Measurements from ENCODE around the gene MMP14.

- TF ChIP-seq, protein P1, sequence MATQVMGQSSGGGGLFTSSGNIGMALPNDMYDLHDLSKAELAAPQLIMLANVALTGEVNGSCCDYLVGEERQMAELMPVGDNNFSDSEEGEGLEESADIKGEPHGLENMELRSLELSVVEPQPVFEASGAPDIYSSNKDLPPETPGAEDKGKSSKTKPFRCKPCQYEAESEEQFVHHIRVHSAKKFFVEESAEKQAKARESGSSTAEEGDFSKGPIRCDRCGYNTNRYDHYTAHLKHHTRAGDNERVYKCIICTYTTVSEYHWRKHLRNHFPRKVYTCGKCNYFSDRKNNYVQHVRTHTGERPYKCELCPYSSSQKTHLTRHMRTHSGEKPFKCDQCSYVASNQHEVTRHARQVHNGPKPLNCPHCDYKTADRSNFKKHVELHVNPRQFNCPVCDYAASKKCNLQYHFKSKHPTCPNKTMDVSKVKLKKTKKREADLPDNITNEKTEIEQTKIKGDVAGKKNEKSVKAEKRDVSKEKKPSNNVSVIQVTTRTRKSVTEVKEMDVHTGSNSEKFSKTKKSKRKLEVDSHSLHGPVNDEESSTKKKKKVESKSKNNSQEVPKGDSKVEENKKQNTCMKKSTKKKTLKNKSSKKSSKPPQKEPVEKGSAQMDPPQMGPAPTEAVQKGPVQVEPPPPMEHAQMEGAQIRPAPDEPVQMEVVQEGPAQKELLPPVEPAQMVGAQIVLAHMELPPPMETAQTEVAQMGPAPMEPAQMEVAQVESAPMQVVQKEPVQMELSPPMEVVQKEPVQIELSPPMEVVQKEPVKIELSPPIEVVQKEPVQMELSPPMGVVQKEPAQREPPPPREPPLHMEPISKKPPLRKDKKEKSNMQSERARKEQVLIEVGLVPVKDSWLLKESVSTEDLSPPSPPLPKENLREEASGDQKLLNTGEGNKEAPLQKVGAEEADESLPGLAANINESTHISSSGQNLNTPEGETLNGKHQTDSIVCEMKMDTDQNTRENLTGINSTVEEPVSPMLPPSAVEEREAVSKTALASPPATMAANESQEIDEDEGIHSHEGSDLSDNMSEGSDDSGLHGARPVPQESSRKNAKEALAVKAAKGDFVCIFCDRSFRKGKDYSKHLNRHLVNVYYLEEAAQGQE (IDR thresholded peaks at IDR 0.05; ENCODE audit: insufficient read depth in 1 of 2, low read depth in 2 of 2, low read length in 2 of 2): no peak
- TF ChIP-seq POLR2AphosphoS5 (IDR thresholded peaks at IDR 0.05; ENCODE audit: low read depth, low read length) (no peak), TAF1 (IDR thresholded peaks at IDR 0.05; ENCODE audit: borderline replicate concordance, insufficient read depth, low read length) (no peak), SIN3A (IDR thresholded peaks at IDR 0.05; ENCODE audit: borderline replicate concordance, insufficient read depth, low read length) (no peak)
Observed at GRCh38 chr14:22845103-22845394, 8.7 kb downstream of the MMP14 start.

All from PFSK-1 (cell line).